GM12801 (cell line): Measurements from ENCODE around the gene UBE3C.

Source experiments
- TF ChIP-seq, protein P1 (sequence below): IDR thresholded peaks from one replicate; pipeline ENCODE4 v1.5.1; 2011; ENCODE audit warnings: control low read depth; ENCODE audit not compliant: insufficient read length; ENCODE audit errors: extremely low read depth

Gene UBE3C

GRCh38 chr7:157138424-157139110 is at the start of gene UBE3C:
Gene UBE3C (plus strand): TSS chr7:157138926. CDS start chr7:157139273, 347 bp downstream.
- TF ChIP-seq, protein P1, sequence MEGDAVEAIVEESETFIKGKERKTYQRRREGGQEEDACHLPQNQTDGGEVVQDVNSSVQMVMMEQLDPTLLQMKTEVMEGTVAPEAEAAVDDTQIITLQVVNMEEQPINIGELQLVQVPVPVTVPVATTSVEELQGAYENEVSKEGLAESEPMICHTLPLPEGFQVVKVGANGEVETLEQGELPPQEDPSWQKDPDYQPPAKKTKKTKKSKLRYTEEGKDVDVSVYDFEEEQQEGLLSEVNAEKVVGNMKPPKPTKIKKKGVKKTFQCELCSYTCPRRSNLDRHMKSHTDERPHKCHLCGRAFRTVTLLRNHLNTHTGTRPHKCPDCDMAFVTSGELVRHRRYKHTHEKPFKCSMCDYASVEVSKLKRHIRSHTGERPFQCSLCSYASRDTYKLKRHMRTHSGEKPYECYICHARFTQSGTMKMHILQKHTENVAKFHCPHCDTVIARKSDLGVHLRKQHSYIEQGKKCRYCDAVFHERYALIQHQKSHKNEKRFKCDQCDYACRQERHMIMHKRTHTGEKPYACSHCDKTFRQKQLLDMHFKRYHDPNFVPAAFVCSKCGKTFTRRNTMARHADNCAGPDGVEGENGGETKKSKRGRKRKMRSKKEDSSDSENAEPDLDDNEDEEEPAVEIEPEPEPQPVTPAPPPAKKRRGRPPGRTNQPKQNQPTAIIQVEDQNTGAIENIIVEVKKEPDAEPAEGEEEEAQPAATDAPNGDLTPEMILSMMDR = no peak

DNA sequence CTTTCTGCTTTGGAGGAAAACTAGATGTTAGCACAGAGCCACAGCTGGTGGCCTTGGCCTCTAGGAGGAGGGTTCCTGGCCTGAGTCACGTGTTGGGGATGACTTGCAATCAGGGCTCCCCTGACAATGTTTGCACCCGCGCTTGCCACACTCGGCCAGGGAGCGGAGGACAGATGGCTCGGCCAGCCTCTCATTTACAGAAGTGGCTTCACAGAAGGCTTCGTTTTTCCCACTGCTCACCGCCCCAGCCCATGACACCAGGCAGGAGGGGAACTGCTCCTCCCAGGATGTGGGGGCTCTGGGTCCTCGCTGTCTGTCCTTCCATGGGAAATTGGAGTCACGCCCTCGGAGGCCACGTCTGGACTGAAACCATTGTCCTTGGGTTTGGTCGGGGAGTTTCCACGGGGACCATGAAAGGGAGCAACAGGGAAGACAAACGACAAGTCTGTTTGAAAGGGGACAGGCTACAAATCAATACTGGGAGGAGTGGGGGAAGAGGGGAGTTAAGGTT is 49.6 kb upstream of the UBE3C start:
- TF ChIP-seq, protein P1 = no peak

GRCh38 chr7:157090485-157091165 is 48.1 kb upstream of the UBE3C start:
- TF ChIP-seq, protein P1 = no peak

- TF ChIP-seq, protein P1 = no peak
These were observed 42.3 kb upstream of the UBE3C start for GRCh38 chr7:157096286-157097055.

DNA sequence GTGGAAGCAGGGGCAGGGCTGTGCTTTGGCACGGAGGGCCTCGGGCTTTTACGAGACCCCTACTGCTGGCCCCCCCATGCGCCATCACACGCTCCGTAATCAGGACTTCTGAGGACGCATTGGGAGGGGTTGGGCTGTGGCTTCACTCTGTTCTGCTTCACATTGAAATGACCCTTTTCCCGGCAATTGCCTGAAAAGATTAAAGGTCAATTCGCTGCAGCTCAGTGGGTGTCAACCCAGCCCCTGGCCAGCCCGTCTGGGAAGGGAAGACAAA is 41.7 kb upstream of the UBE3C start:
- TF ChIP-seq, protein P1 = no peak

GRCh38 chr7:157097569-157097968 is 41.2 kb upstream of the UBE3C start:
- TF ChIP-seq, protein P1 = no peak

GRCh38 chr7:157111311-157111710 is 27.4 kb upstream of the UBE3C start:
- TF ChIP-seq, protein P1 = no peak
